Activated naive CD8-positive, alpha-beta T cell treated with anti-CD3 and anti-CD28 coated beads, Interleukin-2, amount 50 U/mL, for 24 hours (primary cell): ENCODE measurements around the gene DOK6.

Experiments used
- ATAC-seq: fragments of 150-1000 bp; cut with Tn5 transposase; one replicate; pipeline ENCODE4 v1.10.0; 2021
- DNase-seq: peaks from one replicate; pipeline ENCODE4 v3.0.0; 2021
- H3K27ac Mint-ChIP-seq: one replicate; pipeline ENCODE4 v1.8.0; 2021; ENCODE audit warnings: mild to moderate bottlenecking, mixed read lengths
- H3K27me3 Mint-ChIP-seq: one replicate; pipeline ENCODE4 v1.8.0; 2021; ENCODE audit warnings: mixed read lengths
- H3K36me3 Mint-ChIP-seq: one replicate; pipeline ENCODE4 v1.8.0; 2021; ENCODE audit warnings: low read depth, mixed read lengths
- H3K4me1 Mint-ChIP-seq: one replicate; pipeline ENCODE4 v1.8.0; 2021; ENCODE audit warnings: mixed read lengths
- H3K4me3 Mint-ChIP-seq: one replicate; pipeline ENCODE4 v1.8.0; 2021; ENCODE audit warnings: mild to moderate bottlenecking, moderate library complexity, mixed read lengths
- H3K9me3 Mint-ChIP-seq: one replicate; pipeline ENCODE4 v1.8.0; 2021; ENCODE audit warnings: mixed read lengths

DOK6 gene

DNA sequence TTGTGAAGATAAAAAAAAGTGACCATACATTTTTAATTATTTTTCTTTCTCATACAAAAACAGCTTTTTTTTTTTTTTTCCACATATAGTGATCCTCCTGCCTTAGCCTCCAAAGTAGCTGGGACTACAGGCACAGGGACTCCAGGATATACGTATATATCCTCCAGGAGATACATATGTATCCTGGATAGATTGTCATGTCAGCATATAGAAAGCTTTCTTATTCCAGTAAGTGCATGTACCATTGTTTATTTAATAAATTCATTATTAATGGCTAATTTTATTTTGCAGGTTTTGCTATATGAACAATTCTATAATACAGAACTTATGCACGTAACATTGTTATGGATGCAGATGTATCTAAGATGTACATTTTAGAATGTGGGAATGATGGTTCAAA, 138.7 kb downstream of the DOK6 start:
- H3K36me3 Mint-ChIP-seq, result no peaks in the 10 kb centered on the region
- H3K4me1 Mint-ChIP-seq, result no peaks in the 10 kb centered on the region
- ATAC-seq (no peak), DNase-seq (no peak)
- H3K27me3 Mint-ChIP-seq, result peaks cover 3% of the 10 kb centered on the region
- no peak overlapping the region for H3K27ac Mint-ChIP-seq
- no peak overlapping the region for H3K4me3 Mint-ChIP-seq
- no peaks in the 10 kb centered on the region for H3K9me3 Mint-ChIP-seq

DNA sequence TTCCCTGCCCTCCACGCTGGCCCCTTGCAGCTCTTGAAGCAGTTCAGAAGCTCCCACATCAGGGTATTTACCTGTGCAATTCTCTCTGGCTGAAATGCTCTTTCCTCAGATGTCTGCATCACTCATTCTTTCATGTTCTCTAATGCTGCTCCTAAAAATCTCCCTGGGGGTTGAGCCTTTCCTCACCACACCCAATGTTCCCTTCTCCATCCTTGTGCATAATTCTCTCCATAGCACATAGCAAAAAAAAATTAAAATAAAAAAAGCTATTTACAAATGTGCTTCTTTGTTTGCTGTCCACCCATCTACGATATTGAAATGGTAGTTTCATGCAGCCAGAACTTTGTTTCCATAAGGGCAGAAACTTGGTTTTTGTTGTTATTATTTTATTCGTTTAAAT, 155.5 kb downstream of the DOK6 start:
- no peak overlapping the region for H3K27ac Mint-ChIP-seq
- H3K4me3 Mint-ChIP-seq, result no peak overlapping the region
- ATAC-seq, result no peak
- H3K27me3 Mint-ChIP-seq, result peaks cover 13% of the 10 kb centered on the region
- H3K9me3 Mint-ChIP-seq, result peaks cover 9% of the 10 kb centered on the region
- no peaks in the 10 kb centered on the region for H3K36me3 Mint-ChIP-seq
- no peak for DNase-seq
- no peaks in the 10 kb centered on the region for H3K4me1 Mint-ChIP-seq

DNA sequence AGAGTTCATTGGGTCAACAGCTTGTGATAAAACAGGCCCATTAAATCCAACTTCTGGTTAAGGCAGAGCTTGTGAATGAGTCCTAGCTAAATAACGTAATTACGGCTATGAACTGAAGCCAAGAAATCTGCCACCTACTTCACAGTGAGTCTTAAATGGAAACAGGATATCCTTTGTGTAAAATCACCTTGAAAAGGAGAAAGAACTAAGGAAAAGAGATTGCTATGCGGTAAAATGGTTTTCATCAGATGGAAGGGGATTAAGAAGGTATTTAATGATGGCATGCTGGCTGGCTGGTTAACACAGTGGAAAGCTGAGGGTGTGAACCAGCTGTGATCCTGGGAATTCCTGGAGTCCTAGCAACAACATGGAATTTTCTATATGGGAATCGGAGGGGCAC, 156.6 kb downstream of the DOK6 start:
- H3K9me3 Mint-ChIP-seq, result peaks cover 9% of the 10 kb centered on the region
- ATAC-seq, result no peak

DNA sequence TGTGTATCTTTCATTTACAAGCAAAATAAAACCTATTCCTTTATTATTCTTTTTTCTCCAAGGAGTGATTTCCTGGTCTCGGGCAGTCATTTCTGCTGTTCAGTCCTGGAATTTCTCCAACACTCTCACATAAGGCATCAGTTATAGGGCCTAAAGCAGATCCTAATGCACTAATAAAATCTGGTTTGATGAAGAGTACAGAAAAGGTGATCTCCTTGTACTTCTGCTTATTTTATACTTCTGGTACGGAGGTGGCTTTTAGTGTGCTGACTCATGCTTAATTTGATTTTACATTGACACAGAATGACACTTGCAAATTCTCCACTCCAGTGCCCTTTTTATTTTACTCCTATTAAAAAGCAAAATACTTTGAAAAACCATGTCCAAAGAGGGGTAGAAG, 157.4 kb downstream of the DOK6 start:
- Mint-ChIP-seq H3K36me3 (no peaks in the 10 kb centered on the region), H3K27ac (no peak overlapping the region), H3K27me3 (peaks cover 11% of the 10 kb centered on the region), H3K4me3 (no peak overlapping the region), H3K9me3 (peaks cover 9% of the 10 kb centered on the region), H3K4me1 (no peaks in the 10 kb centered on the region)
- ATAC-seq (no peak), DNase-seq (no peak)

More for the DNA sequence above, 156.6 kb downstream of the DOK6 start:
- Mint-ChIP-seq H3K27ac (no peak overlapping the region), H3K4me3 (no peak overlapping the region), H3K36me3 (no peaks in the 10 kb centered on the region), H3K4me1 (no peaks in the 10 kb centered on the region), H3K27me3 (peaks cover 11% of the 10 kb centered on the region)
- DNase-seq, result no peak

DNA sequence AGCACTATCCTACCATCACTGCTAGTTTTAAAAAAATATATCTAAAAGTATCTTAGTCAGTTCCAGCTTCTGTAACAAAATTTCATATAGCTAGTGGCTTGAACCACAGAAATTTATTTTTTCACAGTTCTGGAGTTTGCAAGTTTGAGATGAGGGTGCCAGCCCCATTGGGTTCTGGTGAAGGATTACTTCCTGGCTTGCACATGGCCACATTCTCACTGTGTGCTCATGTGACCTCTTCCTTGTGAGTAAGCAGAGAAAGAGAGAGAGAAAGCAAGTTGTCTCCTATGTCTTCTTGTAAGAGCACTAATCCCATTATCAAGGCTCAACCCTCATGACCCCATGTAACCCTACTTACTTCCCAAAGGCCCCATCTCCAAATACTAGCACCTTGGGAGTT, 158.9 kb downstream of the DOK6 start:
- Mint-ChIP-seq H3K27me3 (peaks cover 8% of the 10 kb centered on the region), H3K4me3 (no peak overlapping the region), H3K9me3 (peaks cover 9% of the 10 kb centered on the region), H3K27ac (no peak overlapping the region), H3K4me1 (no peaks in the 10 kb centered on the region), H3K36me3 (no peaks in the 10 kb centered on the region)
- no peak for DNase-seq
- no peak for ATAC-seq

DNA sequence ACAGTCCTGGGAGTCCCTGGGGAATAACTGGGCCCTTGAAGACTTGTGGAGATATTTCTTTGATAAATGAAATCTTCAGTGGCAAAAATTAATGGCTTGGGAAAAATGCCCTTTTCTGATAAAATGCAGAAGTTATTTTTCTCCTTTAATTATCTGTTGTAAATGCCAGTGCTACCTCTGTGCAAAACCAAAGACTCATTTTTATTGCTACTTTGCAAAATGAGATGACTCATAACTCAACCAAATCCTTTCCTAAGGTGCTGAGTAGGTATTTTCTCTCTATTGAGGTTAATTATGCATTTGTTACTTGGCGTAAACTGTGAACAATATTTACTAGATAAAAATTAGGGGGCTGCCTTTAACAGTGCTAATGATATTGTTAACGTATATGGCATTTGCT, 163.9 kb downstream of the DOK6 start:
- H3K9me3 Mint-ChIP-seq, result peaks cover 4% of the 10 kb centered on the region
- H3K4me3 Mint-ChIP-seq, result no peak overlapping the region
- no peaks in the 10 kb centered on the region for H3K36me3 Mint-ChIP-seq
- DNase-seq (no peak), ATAC-seq (no peak)
- no peak overlapping the region for H3K27ac Mint-ChIP-seq
- H3K27me3 Mint-ChIP-seq, result no peaks in the 10 kb centered on the region
- H3K4me1 Mint-ChIP-seq, result no peaks in the 10 kb centered on the region

DNA sequence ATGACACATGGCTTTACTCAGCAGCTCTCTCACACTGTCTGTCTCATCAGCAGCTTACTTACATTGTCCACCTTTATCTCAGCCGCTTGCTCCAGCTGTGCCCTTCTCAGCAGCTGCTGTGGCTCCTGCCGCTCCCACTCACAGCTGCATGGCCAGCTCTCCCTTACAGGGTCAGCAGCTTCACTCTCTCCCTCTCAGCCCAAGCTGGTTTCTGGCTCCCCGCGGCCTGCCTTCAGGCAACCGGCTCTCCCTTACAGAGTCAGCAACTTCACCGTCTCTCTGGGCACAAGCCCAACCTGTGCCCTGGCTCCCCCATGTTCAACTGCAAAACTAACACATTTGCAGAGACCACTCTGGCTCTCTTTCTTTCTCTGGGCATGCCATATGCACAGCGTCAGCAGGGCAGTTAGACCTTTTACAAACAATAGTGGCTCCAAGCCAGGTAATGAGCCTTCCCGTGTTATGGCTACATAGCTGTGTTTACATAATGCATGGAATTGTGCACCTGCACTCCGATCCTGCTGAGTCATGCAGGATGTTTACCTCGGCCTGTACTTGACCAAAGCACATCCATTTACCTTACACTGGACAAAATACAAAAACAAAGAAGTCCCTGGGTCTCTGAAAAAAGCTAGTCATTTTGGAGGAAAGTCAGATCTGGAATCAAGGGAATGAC, 167.3 kb downstream of the DOK6 start:
- Mint-ChIP-seq H3K9me3 (peaks cover 4% of the 10 kb centered on the region), H3K27ac (no peak overlapping the region), H3K4me3 (no peak overlapping the region), H3K4me1 (no peaks in the 10 kb centered on the region), H3K27me3 (no peaks in the 10 kb centered on the region), H3K36me3 (no peaks in the 10 kb centered on the region)
- no peak for DNase-seq
- ATAC-seq, result no peak

DNA sequence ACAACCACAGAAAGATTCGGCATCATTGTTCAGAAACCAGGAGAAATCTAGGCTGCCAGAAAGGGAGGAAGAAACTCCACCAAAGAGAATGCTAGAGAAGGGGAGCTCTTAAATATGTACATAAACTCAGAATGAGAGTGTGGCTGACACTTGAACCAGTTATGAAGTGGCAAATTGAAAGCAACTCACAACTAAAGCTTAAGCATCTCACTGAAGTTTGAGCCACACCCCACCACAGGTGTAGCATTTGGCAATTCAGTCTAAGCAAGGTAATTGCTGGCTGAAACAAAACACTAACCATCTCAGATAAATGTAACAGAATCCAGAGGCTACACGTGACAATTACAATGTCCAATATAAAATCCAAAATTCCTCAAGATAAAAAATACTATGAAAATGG, 168.4 kb downstream of the DOK6 start:
- Mint-ChIP-seq H3K27ac (no peak overlapping the region), H3K36me3 (no peaks in the 10 kb centered on the region), H3K27me3 (no peaks in the 10 kb centered on the region), H3K4me1 (no peaks in the 10 kb centered on the region), H3K9me3 (peaks cover 4% of the 10 kb centered on the region), H3K4me3 (no peak overlapping the region)
- ATAC-seq (no peak), DNase-seq (no peak)

DNA sequence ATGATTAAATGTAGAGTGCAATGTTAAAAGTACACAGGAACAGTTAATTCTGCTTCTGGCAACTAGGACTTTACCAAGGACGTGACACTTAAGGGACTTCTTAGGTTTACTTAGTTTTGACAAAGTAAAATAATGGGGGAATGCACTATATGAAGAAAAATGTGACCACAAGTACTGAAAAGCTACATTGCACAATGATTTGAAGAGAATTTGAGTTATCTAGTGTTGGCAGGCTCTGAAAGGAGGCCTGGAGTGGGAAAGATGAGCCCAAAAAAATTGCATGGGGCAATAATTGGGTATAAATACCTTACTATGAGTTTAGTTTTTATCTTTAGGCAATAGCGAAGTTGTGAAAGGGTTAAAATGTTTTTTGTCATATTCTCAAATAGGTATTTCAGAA, 173.7 kb downstream of the DOK6 start:
- H3K4me3 Mint-ChIP-seq, result no peak overlapping the region
- H3K36me3 Mint-ChIP-seq, result no peaks in the 10 kb centered on the region
- no peak overlapping the region for H3K27ac Mint-ChIP-seq
- no peak for ATAC-seq
- H3K4me1 Mint-ChIP-seq, result no peaks in the 10 kb centered on the region
- no peaks in the 10 kb centered on the region for H3K9me3 Mint-ChIP-seq
- no peaks in the 10 kb centered on the region for H3K27me3 Mint-ChIP-seq
- no peak for DNase-seq

DNA sequence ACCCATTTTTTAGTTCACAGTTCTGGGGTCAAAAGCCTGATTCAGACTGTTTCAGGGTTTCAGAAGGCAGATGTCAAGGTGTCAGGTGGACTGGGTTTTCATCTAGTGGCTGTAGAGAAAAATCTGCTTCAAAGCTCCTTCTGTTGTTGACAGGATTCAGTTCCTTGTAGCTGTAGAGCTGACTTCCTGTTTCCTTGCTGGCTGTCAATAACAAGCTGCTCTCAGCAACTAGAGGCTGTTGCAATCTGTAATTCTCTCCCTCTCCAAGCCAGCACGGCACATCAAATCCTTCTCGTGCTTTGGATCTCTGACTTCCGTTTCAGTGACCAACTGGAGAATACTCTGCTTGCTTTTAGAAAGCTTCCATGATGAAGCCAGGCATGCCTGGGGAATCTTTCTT, 179.4 kb downstream of the DOK6 start:
- no peaks in the 10 kb centered on the region for H3K36me3 Mint-ChIP-seq
- no peaks in the 10 kb centered on the region for H3K27me3 Mint-ChIP-seq
- no peak for DNase-seq
- no peak for ATAC-seq
- no peak overlapping the region for H3K27ac Mint-ChIP-seq
- H3K4me1 Mint-ChIP-seq, result peaks cover 9% of the 10 kb centered on the region
- H3K9me3 Mint-ChIP-seq, result no peaks in the 10 kb centered on the region
- no peak overlapping the region for H3K4me3 Mint-ChIP-seq

DNA sequence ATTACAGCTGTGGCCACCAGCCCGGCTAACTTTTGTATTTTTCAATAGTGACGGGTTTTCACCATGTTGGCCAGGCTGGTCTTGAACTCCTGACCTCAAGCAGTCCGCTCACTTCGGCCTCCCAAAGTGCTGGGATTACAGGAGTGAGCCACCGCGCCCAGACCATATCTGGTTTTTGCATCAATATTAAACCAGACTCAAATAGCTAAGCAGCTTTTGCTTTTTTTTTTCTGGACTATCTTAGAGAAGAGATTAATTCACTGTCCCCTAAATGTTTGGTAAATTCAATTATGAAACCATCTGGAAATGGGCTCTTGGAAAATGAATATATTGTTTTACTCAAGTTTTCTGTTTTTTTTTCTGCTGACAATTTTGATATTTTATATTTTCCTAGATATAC, 183.7 kb downstream of the DOK6 start:
- no peak for DNase-seq
- no peak overlapping the region for H3K4me3 Mint-ChIP-seq
- ATAC-seq, result no peak
- no peaks in the 10 kb centered on the region for H3K36me3 Mint-ChIP-seq
- no peak overlapping the region for H3K27ac Mint-ChIP-seq
- no peaks in the 10 kb centered on the region for H3K9me3 Mint-ChIP-seq
- H3K4me1 Mint-ChIP-seq, result peaks cover 9% of the 10 kb centered on the region
- H3K27me3 Mint-ChIP-seq, result no peaks in the 10 kb centered on the region

DNA sequence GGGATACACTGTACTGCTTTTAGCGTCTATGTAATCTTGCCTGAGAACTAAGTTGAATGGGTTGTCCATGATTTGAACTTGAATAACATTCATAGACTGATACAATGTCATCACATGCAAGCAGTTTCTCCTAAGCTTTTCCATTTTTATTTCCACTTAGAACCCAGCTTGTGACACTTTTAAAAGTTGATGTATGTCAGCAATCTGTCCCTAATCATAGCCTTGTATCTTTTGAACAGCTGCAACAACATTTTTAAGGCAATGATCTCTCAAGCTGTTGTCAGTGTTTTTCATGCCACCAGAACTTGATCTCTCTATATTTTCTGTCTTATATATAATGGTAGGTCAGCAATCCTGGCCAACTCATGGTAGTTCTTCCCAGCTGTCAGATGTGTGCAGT, 185.0 kb downstream of the DOK6 start:
- Mint-ChIP-seq H3K27me3 (peaks cover 3% of the 10 kb centered on the region), H3K4me3 (no peak overlapping the region), H3K9me3 (no peaks in the 10 kb centered on the region), H3K4me1 (no peaks in the 10 kb centered on the region), H3K36me3 (no peaks in the 10 kb centered on the region), H3K27ac (no peak overlapping the region)
- DNase-seq (no peak), ATAC-seq (no peak)

DNA sequence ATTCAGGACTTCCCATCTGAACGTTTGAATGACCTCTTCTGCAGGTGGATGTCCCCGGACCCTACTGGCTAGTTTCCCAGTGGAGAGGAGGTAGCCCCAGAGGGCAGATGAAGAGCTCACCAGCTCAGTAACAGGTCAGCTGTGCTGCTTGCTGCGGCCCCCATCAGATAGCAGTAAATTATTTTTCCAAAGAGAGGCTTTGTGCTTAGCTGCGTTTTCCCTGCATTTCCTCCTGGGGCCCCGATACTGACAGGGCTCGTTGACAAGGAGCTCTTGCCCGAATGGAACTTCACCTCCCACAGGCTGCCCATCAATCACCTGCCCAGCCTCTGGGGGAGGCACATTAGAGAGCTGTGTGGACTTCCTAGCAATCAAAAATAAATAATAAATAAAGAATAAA, 185.8 kb downstream of the DOK6 start:
- Mint-ChIP-seq H3K9me3 (no peaks in the 10 kb centered on the region), H3K4me1 (no peaks in the 10 kb centered on the region), H3K36me3 (no peaks in the 10 kb centered on the region), H3K27ac (no peak overlapping the region), H3K4me3 (no peak overlapping the region), H3K27me3 (peaks cover 3% of the 10 kb centered on the region)
- no peak for DNase-seq
- no peak for ATAC-seq

DNA sequence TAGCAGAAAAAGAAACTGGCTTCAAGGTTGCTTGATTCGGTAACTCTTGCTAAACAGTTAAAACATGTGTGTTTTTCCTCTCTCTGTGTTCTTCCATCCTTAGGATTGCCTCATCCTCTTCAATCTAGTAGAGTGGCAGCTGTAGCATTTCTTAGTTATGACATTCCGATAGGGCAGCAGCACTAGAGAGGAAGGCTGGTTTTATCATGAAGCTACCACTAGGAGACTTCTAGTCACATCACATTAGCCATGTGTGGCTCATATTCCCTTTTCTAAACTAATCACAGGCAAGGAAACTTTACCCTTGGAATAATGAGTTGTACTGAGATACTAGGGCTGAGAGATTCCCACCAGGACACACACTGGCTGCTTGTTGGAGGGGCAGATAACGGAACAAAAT, 187.6 kb downstream of the DOK6 start:
- H3K4me3 Mint-ChIP-seq, result no peak overlapping the region
- H3K9me3 Mint-ChIP-seq, result no peaks in the 10 kb centered on the region
- H3K27me3 Mint-ChIP-seq, result peaks cover 4% of the 10 kb centered on the region
- H3K4me1 Mint-ChIP-seq, result no peaks in the 10 kb centered on the region
- DNase-seq (no peak), ATAC-seq (no peak)
- H3K27ac Mint-ChIP-seq, result no peak overlapping the region
- no peaks in the 10 kb centered on the region for H3K36me3 Mint-ChIP-seq

DNA sequence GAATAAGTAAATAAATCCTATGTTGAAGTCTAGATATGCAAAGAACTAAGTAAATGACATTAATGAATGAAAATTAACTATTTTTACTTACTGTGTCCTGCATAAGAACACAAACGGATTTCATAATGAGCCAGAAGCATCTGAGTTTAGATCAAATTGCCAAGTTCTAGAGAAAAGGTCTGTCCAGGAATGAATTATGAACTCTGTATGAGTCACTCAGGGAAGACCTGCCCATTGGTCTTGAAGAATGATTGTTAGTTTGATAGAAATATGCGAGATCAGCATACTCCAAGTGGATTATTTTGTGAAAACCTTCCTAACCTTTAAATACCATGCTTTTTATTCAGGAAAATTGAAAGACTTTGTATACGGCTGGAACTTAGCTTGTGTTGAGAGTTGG, 189.5 kb downstream of the DOK6 start:
- no peak for DNase-seq
- no peak overlapping the region for H3K4me3 Mint-ChIP-seq
- H3K9me3 Mint-ChIP-seq, result peaks cover 6% of the 10 kb centered on the region
- H3K36me3 Mint-ChIP-seq, result no peaks in the 10 kb centered on the region
- H3K4me1 Mint-ChIP-seq, result no peaks in the 10 kb centered on the region
- no peak overlapping the region for H3K27ac Mint-ChIP-seq
- ATAC-seq, result no peak
- peaks cover 4% of the 10 kb centered on the region for H3K27me3 Mint-ChIP-seq

DNA sequence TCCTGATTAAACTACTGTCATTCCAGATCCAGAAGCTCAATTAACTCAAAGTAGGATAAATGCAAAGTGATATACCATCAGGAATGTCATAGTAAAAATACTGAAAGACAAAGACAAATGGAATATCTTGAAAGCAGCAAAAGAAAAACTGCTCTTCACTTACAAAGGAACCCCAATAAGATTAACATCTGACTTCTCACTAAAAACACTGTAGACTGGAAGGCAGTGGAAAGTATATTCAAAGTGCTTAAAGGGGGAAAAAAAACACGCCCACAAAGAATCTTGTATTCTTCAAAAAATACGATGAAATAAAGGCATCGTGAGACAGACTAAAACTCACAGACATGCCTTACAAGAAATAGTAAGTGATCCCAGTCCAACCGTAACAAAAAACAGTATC, 195.7 kb downstream of the DOK6 start:
- Mint-ChIP-seq H3K4me3 (no peak overlapping the region), H3K27me3 (peaks cover 2% of the 10 kb centered on the region), H3K9me3 (peaks cover 16% of the 10 kb centered on the region), H3K4me1 (no peaks in the 10 kb centered on the region), H3K27ac (no peak overlapping the region), H3K36me3 (no peaks in the 10 kb centered on the region)
- no peak for ATAC-seq
- DNase-seq, result no peak
